Fibroblast of villous mesenchyme (primary cell): ENCODE measurements around the gene RAB7A. TPM values are rescaled to one million over a fixed set of nuclear protein-coding genes. Genes with fewer than 3 reads are reported as not detected.

ENCODE experiments used
- DNase-seq: peaks from one replicate; pipeline ENCODE4 v3.0.0-alpha.2; 2010; ENCODE audit warnings: low read depth
- H3K4me3 ChIP-seq: 2 replicates; pipeline ENCODE4 v1.5.1; 2011; ENCODE audit warnings: low read depth, mild to moderate bottlenecking, low read length
- CTCF ChIP-seq: IDR thresholded peaks from 2 replicates; pipeline ENCODE4 v1.5.1; 2012; ENCODE audit warnings: low read depth, mild to moderate bottlenecking, low read length; ENCODE audit not compliant: insufficient read depth
- total RNA-seq: library from RNA; depleted of rRNA; stranded (reverse); fragments of >200 nt; gene quantifications from 2 replicates; pipeline ENCODE4 v1.2.3, GENCODE V29; 2012

RAB7A gene
- total RNA-seq, 1 donor: 85.5 TPM

- no peak for TF ChIP-seq CTCF
- no peak for DNase-seq
- no peak overlapping the region for H3K4me3 ChIP-seq
Measured at GRCh38 chr3:128814519-128815317, 88.7 kb downstream of the RAB7A start.

GRCh38 chr3:128815318-128816064 is 89.5 kb downstream of the RAB7A start:
- no peak overlapping the region for H3K4me3 ChIP-seq
- no peak for DNase-seq
- TF ChIP-seq CTCF: no peak

GRCh38 chr3:128818186-128818787 is 92.3 kb downstream of the RAB7A start:
- no peak for DNase-seq
- no peak overlapping the region for H3K4me3 ChIP-seq
- no peak for TF ChIP-seq CTCF

- no peak for TF ChIP-seq CTCF
- no peak for DNase-seq
- H3K4me3 ChIP-seq: no peak overlapping the region
Measured at GRCh38 chr3:128820252-128820839, 94.4 kb downstream of the RAB7A start.

- TF ChIP-seq CTCF: no peak
- no peak for DNase-seq
- no peak overlapping the region for H3K4me3 ChIP-seq
Measured at GRCh38 chr3:128823008-128823407, 97.0 kb downstream of the RAB7A start.

- H3K4me3 ChIP-seq: no peak overlapping the region
- DNase-seq: no peak
- no peak for TF ChIP-seq CTCF
Measured at GRCh38 chr3:128823631-128824030, 97.6 kb downstream of the RAB7A start.
